Ramos (cell line): ENCODE results near the gene RUNX2.

Source experiments
- in situ Hi-C: fragments of 300-500 bp; cut with MboI; formaldehyde crosslinking; loops from one replicate; pipeline ENCODE4 v1.14.3; 2022; ENCODE audit warnings: low sequenced_read_pairs; ENCODE audit not compliant: unreplicated experiment

The RUNX2 gene

GRCh38 chr6:45477790-45478189, 149.7 kb downstream of the RUNX2 start:
- in situ Hi-C loops, result no loop called here

- in situ Hi-C loops, result no loop called here
These were observed 150.1 kb downstream of the RUNX2 start for GRCh38 chr6:45478240-45478639.

- in situ Hi-C loops, result no loop called here
These were observed 152.0 kb downstream of the RUNX2 start for GRCh38 chr6:45479834-45480751.

GRCh38 chr6:45480752-45481415, 152.8 kb downstream of the RUNX2 start:
- in situ Hi-C loops, result no loop called here

- in situ Hi-C loops, result no loop called here
These were observed 154.9 kb downstream of the RUNX2 start for GRCh38 chr6:45483021-45483420.

GRCh38 chr6:45483501-45483900, 155.4 kb downstream of the RUNX2 start:
- in situ Hi-C loops, result no loop called here

- in situ Hi-C loops, result no loop called here
These were observed 158.6 kb downstream of the RUNX2 start for GRCh38 chr6:45486736-45487135.

GRCh38 chr6:45487645-45488044, 159.5 kb downstream of the RUNX2 start:
- in situ Hi-C loops, result no loop called here

- in situ Hi-C loops, result no loop called here
These were observed 160.1 kb downstream of the RUNX2 start for GRCh38 chr6:45488269-45488668.

GRCh38 chr6:45488889-45489288, 160.8 kb downstream of the RUNX2 start:
- in situ Hi-C loops, result no loop called here

- in situ Hi-C loops, result no loop called here
These were observed 163.1 kb downstream of the RUNX2 start for GRCh38 chr6:45491048-45491735.

GRCh38 chr6:45491874-45492273, 163.7 kb downstream of the RUNX2 start:
- in situ Hi-C loops, result no loop called here

- in situ Hi-C loops, result no loop called here
These were observed 165.6 kb downstream of the RUNX2 start for GRCh38 chr6:45493761-45494160.

- in situ Hi-C loops, result no loop called here
These were observed 166.4 kb downstream of the RUNX2 start for GRCh38 chr6:45494416-45495135.

- in situ Hi-C loops, result no loop called here
These were observed 167.4 kb downstream of the RUNX2 start for GRCh38 chr6:45495429-45496084.

- in situ Hi-C loops, result no loop called here
These were observed 167.9 kb downstream of the RUNX2 start for GRCh38 chr6:45496085-45496433.

- in situ Hi-C loops, result no loop called here
These were observed 170.5 kb downstream of the RUNX2 start for GRCh38 chr6:45498591-45498990.

- in situ Hi-C loops, result no loop called here
These were observed 173.0 kb downstream of the RUNX2 start for GRCh38 chr6:45500924-45501816.

- in situ Hi-C loops, result no loop called here
These were observed 174.3 kb downstream of the RUNX2 start for GRCh38 chr6:45502456-45502855.
